Gastroesophageal sphincter (tissue), 4 donors: ENCODE data around the gene ARAP1. TPM values are rescaled to one million over a fixed set of nuclear protein-coding genes. Genes with fewer than 3 reads are reported as not detected.

Source experiments
- ATAC-seq: fragments of 150-250 bp; one replicate; pipeline ENCODE4 v1.9.1; 2016; ENCODE audit warnings: mild to moderate bottlenecking, moderate library complexity
- H3K27ac ChIP-seq, 4 donors: fragments of 200-600 bp; sonication (generic) in 3 of 4; 1 replicate in 3 of 4; 2 replicates in 1 of 4; pipeline ENCODE4 v1.5.1; 2016 to 2019
- H3K27me3 ChIP-seq: fragments of 200-600 bp; sonication (generic); one replicate; pipeline ENCODE4 v1.5.1; 2019
- H3K36me3 ChIP-seq, 2 donors: fragments of 200-600 bp; sonication (generic); one replicate each; pipeline ENCODE4 v1.5.1; 2019; ENCODE audit warnings: control low read depth in 1 of 2
- H3K4me1 ChIP-seq, 3 donors: fragments of 200-600 bp; sonication (generic); 1 replicate in 2 of 3; 2 replicates in 1 of 3; pipeline ENCODE4 v1.5.1; 2016 to 2019; ENCODE audit warnings: control low read depth in 2 of 3
- H3K4me3 ChIP-seq, 2 donors: fragments of 200-600 bp; sonication (generic); one replicate each; pipeline ENCODE4 v1.5.1; 2019; ENCODE audit warnings: mild to moderate bottlenecking in 1 of 2, moderate library complexity in 1 of 2
- H3K9me3 ChIP-seq, 3 donors: fragments of 200-600 bp; sonication (generic); one replicate each; pipeline ENCODE4 v1.5.1; 2017 to 2019; ENCODE audit warnings: control low read depth in 2 of 3
- CTCF ChIP-seq, 4 experiments: fragments of 200-600 bp in 2 of 4; fragments of 450-650 bp in 2 of 4; sonication (generic) in 1 of 4; IDR thresholded peaks; one replicate each; pipeline ENCODE4 v1.5.1; 2017 to 2019; ENCODE audit warnings: antibody characterized with exemption in 4 of 4, mild to moderate bottlenecking in 2 of 4, moderate library complexity in 2 of 4
- EP300 ChIP-seq: sonication (generic); formaldehyde crosslinking; IDR thresholded peaks from one replicate; pipeline ENCODE4 v1.6.1; 2017; ENCODE audit warnings: antibody characterized with exemption, mild to moderate bottlenecking
- POLR2A ChIP-seq, 2 donors: fragments of 450-650 bp; IDR thresholded peaks; one replicate each; pipeline ENCODE4 v1.6.1; 2017; ENCODE audit warnings: antibody characterized with exemption in 2 of 2, mild to moderate bottlenecking in 2 of 2, moderate library complexity in 1 of 2
- POLR2AphosphoS5 ChIP-seq: sonication (generic); formaldehyde crosslinking; IDR thresholded peaks from one replicate; pipeline ENCODE4 v1.6.1; 2017; ENCODE audit warnings: antibody characterized with exemption
- WGBS, 2 donors: methylation state at CpG; one replicate each; pipeline ENCODE4 v1.1.5; 2018; ENCODE audit warnings: low coverage in 1 of 2; 5-methylcytosine and 5-hydroxymethylcytosine counted together
- total RNA-seq, 4 donors: library from RNA; depleted of rRNA; stranded (reverse); fragments of >200 nt; gene quantifications; one replicate each; pipeline ENCODE4 v1.1.0, GENCODE V29; 2016

Gene ARAP1
- total RNA-seq, 4 donors from 2014 or later, result 72.4 to 125 (median 95.1) TPM

DNA sequence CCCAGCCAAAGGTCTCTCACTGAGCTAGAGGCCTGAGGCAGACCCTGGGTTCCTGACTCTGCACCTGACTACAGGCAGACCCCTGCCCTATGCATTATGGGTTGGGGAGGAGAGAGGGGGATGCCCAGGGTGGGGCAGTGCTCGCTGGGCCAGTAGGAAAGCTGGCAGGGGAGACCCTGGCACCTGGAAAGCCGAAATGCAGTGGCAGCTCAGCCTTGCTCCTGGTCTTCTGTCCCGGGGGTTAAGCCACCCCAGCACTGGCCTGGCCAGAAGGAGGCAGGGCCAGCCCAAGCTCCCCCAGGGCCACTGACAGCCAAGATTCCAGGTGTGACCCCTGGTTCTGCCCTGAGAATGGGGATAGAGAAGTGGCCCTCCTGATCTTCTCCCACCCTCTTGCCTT is 5.4 kb downstream of the ARAP1 start:
- Histone ChIP-seq H3K9me3 (no peaks in the 10 kb centered on the region), H3K27me3 (no peaks in the 10 kb centered on the region), H3K4me3 (no peak overlapping the region), H3K27ac (no peak overlapping the region), H3K36me3 (no peaks in the 10 kb centered on the region), H3K4me1 (peaks cover 0 to 67% (median 15%) of the 10 kb centered on the region in 3 donors)
- no CpG with 5 or more reads among the region's 3 CpGs for WGBS, 2 donors
- no peak for TF ChIP-seq CTCF (IDR thresholded peaks at IDR 0.05)
- TF ChIP-seq EP300, result no peak
- TF ChIP-seq POLR2A (IDR thresholded peaks at IDR 0.05), result no peak
- TF ChIP-seq POLR2AphosphoS5, result no peak
- ATAC-seq, result no peak

- WGBS, 2 donors, result 100% methylated on average over 2 of the region's 11 CpGs; no CpG with 5 or more reads in 1 of the 2 donors
- no peaks in the 10 kb centered on the region for H3K27me3 ChIP-seq
- TF ChIP-seq EP300 (no peak), POLR2AphosphoS5 (no peak), CTCF (IDR thresholded peaks at IDR 0.05) (no peak), POLR2A (IDR thresholded peaks at IDR 0.05) (no peak)
- peaks cover 0 to 67% (median 15%) of the 10 kb centered on the region in 3 donors for H3K4me1 ChIP-seq
- H3K9me3 ChIP-seq, result no peaks in the 10 kb centered on the region
- no peak overlapping the region for H3K27ac ChIP-seq
- no peak for ATAC-seq
- no peak overlapping the region for H3K4me3 ChIP-seq
- H3K36me3 ChIP-seq, result no peaks in the 10 kb centered on the region
These were observed 6.2 kb downstream of the ARAP1 start for GRCh38 chr11:72745925-72746550.

DNA sequence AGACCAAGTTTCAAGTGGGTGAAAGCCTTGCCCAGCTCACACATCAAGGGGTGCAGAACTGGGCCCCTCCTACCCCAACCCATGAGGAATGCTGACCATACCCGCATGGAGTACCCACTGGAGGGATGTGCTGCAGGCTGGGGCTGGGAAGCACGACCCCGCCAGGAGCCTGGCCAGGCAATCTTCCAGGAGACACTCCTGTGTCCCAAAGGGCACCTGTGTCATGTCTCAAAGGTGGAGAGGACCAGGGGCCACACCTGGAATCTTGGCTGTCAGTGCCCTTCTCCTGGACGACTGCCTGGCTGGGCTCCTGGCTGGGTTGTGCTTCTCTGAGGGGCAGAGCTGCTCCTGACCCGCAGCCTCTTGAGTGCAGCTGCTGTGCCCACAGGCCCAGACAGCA is 6.7 kb downstream of the ARAP1 start:
- TF ChIP-seq POLR2A (IDR thresholded peaks at IDR 0.05), result no peak
- TF ChIP-seq EP300, result no peak
- no peak for TF ChIP-seq POLR2AphosphoS5
- TF ChIP-seq CTCF (IDR thresholded peaks at IDR 0.05), result no peak
- Histone ChIP-seq H3K9me3 (no peaks in the 10 kb centered on the region), H3K27ac (no peak overlapping the region), H3K4me3 (no peak overlapping the region), H3K4me1 (peaks cover 0 to 67% (median 18%) of the 10 kb centered on the region in 3 donors), H3K36me3 (no peaks in the 10 kb centered on the region), H3K27me3 (no peaks in the 10 kb centered on the region)
- 60 to 100% methylated on average over 1 to 3 of the region's 5 CpGs for WGBS, 2 donors
- ATAC-seq, result no peak

DNA sequence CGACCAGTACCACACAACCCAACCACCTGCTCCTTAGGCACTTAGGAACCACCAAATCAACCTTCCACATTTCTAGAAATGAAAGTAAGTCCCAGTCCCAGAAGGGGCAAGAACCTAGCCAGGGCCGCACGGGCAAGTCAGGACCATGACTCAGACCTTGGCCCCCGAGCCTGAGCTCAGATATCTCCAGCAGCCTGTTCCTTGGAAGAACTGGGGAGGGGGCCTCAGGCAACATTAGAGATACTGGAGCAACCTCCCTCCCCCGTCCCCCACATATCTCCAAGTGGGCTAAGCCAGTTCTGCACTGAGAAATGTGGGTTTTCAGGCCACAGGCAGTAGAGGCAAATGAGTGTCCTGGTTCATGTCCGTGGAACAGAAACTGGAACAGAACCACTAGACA is 7.7 kb downstream of the ARAP1 start:
- ATAC-seq, result no peak
- no peaks in the 10 kb centered on the region for H3K36me3 ChIP-seq
- 76% methylated on average over 3 of the region's 6 CpGs; no CpG with 5 or more reads in 1 of the 2 donors for WGBS, 2 donors
- no peak for TF ChIP-seq CTCF (IDR thresholded peaks at IDR 0.05)
- TF ChIP-seq POLR2A (IDR thresholded peaks at IDR 0.05), result no peak
- TF ChIP-seq POLR2AphosphoS5, result no peak
- TF ChIP-seq EP300, result no peak
- H3K4me1 ChIP-seq, result peaks cover 0 to 68% (median 22%) of the 10 kb centered on the region in 3 donors
- H3K27ac ChIP-seq, result peak overlapping the region in 1 of 4 donors; percentile 12
- H3K4me3 ChIP-seq, result no peak overlapping the region
- H3K27me3 ChIP-seq, result no peaks in the 10 kb centered on the region
- no peaks in the 10 kb centered on the region for H3K9me3 ChIP-seq
